B cell (primary cell): ENCODE measurements around the gene IRF8. TPM values are rescaled to one million over a fixed set of nuclear protein-coding genes. Genes with fewer than 3 reads are reported as not detected.

Experiments used
- ATAC-seq: fragments of 200-7000 bp; cut with Tn5 transposase; one replicate; pipeline ENCODE4 v1.10.0; 2021; ENCODE audit warnings: low read depth, mild to moderate bottlenecking, moderate number of reproducible peaks, moderate library complexity
- CTCF ChIA-PET: fragments of 350-600 bp; sonication (Branson Sonifier 250); formaldehyde crosslinking; loops from one replicate; lab custom pipeline; 2021; ENCODE audit warnings: antibody characterized with exemption, inconsistent platforms; lab: Charles Lee
- POLR2A ChIA-PET: fragments of 350-600 bp; sonication (Branson Sonifier 250); formaldehyde crosslinking; loops from one replicate; lab custom pipeline; 2021; ENCODE audit warnings: antibody characterized with exemption; lab: Charles Lee
- DNase-seq: peaks from one replicate; pipeline ENCODE4 v3.0.0; 2013
- H2AFZ ChIP-seq: 2 replicates; pipeline ENCODE4 v1.6.1; 2012; ENCODE audit warnings: mild to moderate bottlenecking, low read depth, low read length; ENCODE audit not compliant: insufficient read depth, poor library complexity, severe bottlenecking
- H3K27ac ChIP-seq, 2 donors: 1 replicate in 1 of 2; 2 replicates in 1 of 2; pipeline ENCODE4 v1.5.1; 2012 to 2013; ENCODE audit warnings: low read length in 2 of 2, mild to moderate bottlenecking in 2 of 2, moderate library complexity in 1 of 2
- H3K27me3 ChIP-seq, 4 experiments: fragments of 200-600 bp in 1 of 4; sonication (generic) in 1 of 4; replicated peaks in 1 of 4; 1 replicate in 2 of 4; 2 replicates in 2 of 4; pipeline versions ENCODE4 v1.6.1 to v1.7.0; 2013 to 2016; ENCODE audit warnings: low read length in 3 of 4, mild to moderate bottlenecking in 2 of 4, mixed read lengths in 1 of 4, moderate library complexity in 1 of 4; ENCODE audit not compliant: insufficient read depth in 4 of 4, control insufficient read depth in 3 of 4; ENCODE audit errors: control extremely low read depth in 1 of 4
- H3K36me3 ChIP-seq, 2 experiments: replicated peaks in 1 of 2; 1 replicate in 1 of 2; 2 replicates in 1 of 2; pipeline versions ENCODE4 v1.6.1 to v1.7.1; 2013; ENCODE audit warnings: low read length in 1 of 2; ENCODE audit not compliant: insufficient read depth in 2 of 2, control insufficient read depth in 1 of 2; ENCODE audit errors: control extremely low read depth in 1 of 2, extremely low read depth in 1 of 2
- H3K4me1 ChIP-seq, 2 donors: fragments of 200-600 bp in 1 of 2; sonication (generic) in 1 of 2; 1 replicate in 1 of 2; 2 replicates in 1 of 2; pipeline versions ENCODE4 v1.5.1 to v1.6.1; 2013 to 2017; ENCODE audit warnings: low read length in 2 of 2; ENCODE audit not compliant: control insufficient read depth in 2 of 2, insufficient read depth in 2 of 2
- H3K4me2 ChIP-seq: replicated peaks from 2 replicates; pipeline ENCODE3; 2012; ENCODE audit warnings: mild to moderate bottlenecking, low read depth, low read length; ENCODE audit not compliant: poor library complexity, severe bottlenecking
- H3K4me3 ChIP-seq, 5 experiments: fragments of 200-600 bp in 1 of 5; sonication (generic) in 1 of 5; 1 replicate in 3 of 5; 2 replicates in 2 of 5; pipeline versions ENCODE4 v1.5.1 to v1.7.0; 2011 to 2016; ENCODE audit warnings: low read length in 4 of 5, mild to moderate bottlenecking in 4 of 5, low read depth in 2 of 5, control low read depth in 1 of 5, moderate library complexity in 1 of 5; ENCODE audit not compliant: insufficient read depth in 1 of 5; ENCODE audit errors: control extremely low read depth in 1 of 5, extremely low read depth in 1 of 5
- H3K79me2 ChIP-seq: fragments of 200-600 bp; sonication (generic); one replicate; pipeline ENCODE4 v1.6.0; 2016; ENCODE audit warnings: low read length; ENCODE audit not compliant: control insufficient read depth, insufficient read depth
- H3K9ac ChIP-seq: fragments of 200-600 bp; sonication (generic); 2 replicates; pipeline ENCODE4 v1.6.1; 2017; ENCODE audit warnings: mild to moderate bottlenecking, low read length, moderate library complexity
- H3K9me3 ChIP-seq, 3 donors: one replicate each; pipeline versions ENCODE4 v1.6.1 to v1.7.1; 2013; ENCODE audit warnings: low read length in 2 of 3; ENCODE audit not compliant: control insufficient read depth in 2 of 3, insufficient read depth in 1 of 3; ENCODE audit errors: control extremely low read depth in 1 of 3
- H4K20me1 ChIP-seq: 2 replicates; pipeline ENCODE4 v1.6.0; 2012; ENCODE audit warnings: mild to moderate bottlenecking, low read length; ENCODE audit not compliant: insufficient read depth, control insufficient read depth, poor library complexity, severe bottlenecking
- H3K27ac Mint-ChIP-seq: one replicate; pipeline ENCODE4 v1.8.0; 2021; ENCODE audit warnings: mixed read lengths
- H3K27me3 Mint-ChIP-seq: one replicate; pipeline ENCODE4 v1.8.0; 2021; ENCODE audit warnings: mixed read lengths
- H3K4me1 Mint-ChIP-seq: one replicate; pipeline ENCODE4 v1.8.0; 2021; ENCODE audit warnings: mixed read lengths
- H3K4me3 Mint-ChIP-seq: one replicate; pipeline ENCODE4 v1.8.0; 2021; ENCODE audit warnings: mixed read lengths
- H3K9me3 Mint-ChIP-seq: one replicate; pipeline ENCODE4 v1.8.0; 2022; ENCODE audit warnings: mixed read lengths; ENCODE audit not compliant: insufficient read depth
- CTCF ChIP-seq: fragments of 200-600 bp; IDR thresholded peaks from one replicate; pipeline ENCODE4 v1.8.0; 2022; ENCODE audit warnings: antibody characterized with exemption, mild to moderate bottlenecking
- EZH2 ChIP-seq: IDR thresholded peaks from 2 replicates; pipeline ENCODE4 v1.6.1; 2012; ENCODE audit warnings: borderline replicate concordance, low read depth, mild to moderate bottlenecking, moderate library complexity, low read length; ENCODE audit not compliant: insufficient read depth, poor library complexity, severe bottlenecking
- WGBS: methylation state at CpG from one replicate; pipeline ENCODE4 v1.1.5; 2013; ENCODE audit warnings: missing lambda C conversion rate; ENCODE audit not compliant: insufficient coverage; 5-methylcytosine and 5-hydroxymethylcytosine counted together
- intact Hi-C: fragments of 100-400 bp; cut with micrococcal nuclease; formaldehyde crosslinking; loops from one replicate; pipeline ENCODE4 v1.10.0; 2022
- polyA plus RNA-seq: library from polyadenylated mRNA; depleted of rRNA; stranded (reverse); fragments of >200 nt; gene quantifications from 2 replicates; pipeline ENCODE4 v1.2.3, GENCODE V29; 2012
- total RNA-seq, 2 donors: library from RNA; stranded (reverse); fragments of 120-200 nt in 1 of 2; gene quantifications; 1 replicate in 1 of 2; 2 replicates in 1 of 2; pipeline versions ENCODE4 v1.2.3 to v1.2.4, GENCODE V29; 2013 to 2022

The IRF8 gene
- total and polyA plus RNA-seq, 2 donors (not counting 1 experiment from before 2014, with no cell fraction given): 309 to 332 TPM

DNA sequence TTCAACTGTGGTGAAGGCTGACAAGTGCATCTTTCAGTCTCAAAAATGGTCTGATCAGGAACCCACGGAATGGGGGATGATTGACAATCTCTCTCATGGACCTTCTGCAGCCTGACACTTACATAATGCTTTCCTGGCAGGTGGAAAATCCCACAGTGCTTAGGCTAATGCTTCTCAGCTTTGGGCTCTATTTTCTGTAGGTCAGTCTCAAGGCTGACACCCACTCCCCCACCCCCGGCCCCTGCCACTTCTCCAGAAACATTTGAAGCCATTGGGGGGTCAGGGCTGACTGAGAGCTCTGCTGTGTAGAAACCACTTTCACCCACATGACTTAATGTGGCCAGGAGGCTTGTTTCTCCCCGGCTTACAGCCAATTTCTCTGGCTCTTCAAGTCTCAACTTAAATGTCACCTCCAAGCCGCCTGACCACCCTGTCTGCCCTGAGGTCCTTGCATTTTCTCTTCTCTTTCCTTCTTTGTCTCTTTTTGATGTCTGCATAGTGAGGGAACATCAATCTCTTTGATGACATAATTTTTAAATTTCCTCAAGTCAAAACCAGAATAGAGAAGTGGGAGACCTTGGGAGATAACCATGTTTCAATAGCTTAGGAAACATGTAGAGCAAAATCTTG lies 16.7 kb upstream of the IRF8 start:
- POLR2A ChIA-PET: interaction anchor here (0.6 kb wide), 1 partner anchor 365 kb away, joined by 5 read pairs; no protein-coding TSS in a partner anchor
- H3K79me2 ChIP-seq: no peaks in the 10 kb centered on the region
- ATAC-seq (no peak), DNase-seq (no peak)
- Mint-ChIP-seq H3K9me3 (no peaks in the 10 kb centered on the region), H3K27me3 (no peaks in the 10 kb centered on the region), H3K4me1 (peaks cover 17% of the 10 kb centered on the region), H3K27ac (peak overlapping the region; percentile 2), H3K4me3 (no peak overlapping the region)
- no peak overlapping the region for H3K4me3 ChIP-seq
- H3K27me3 ChIP-seq: no peaks in the 10 kb centered on the region
- no peak overlapping the region for H2AFZ ChIP-seq
- peaks cover 0 to 7% of the 10 kb centered on the region in 2 donors for H3K4me1 ChIP-seq
- H3K4me2 ChIP-seq: no peak overlapping the region
- peaks cover 0 to 13% (median 7%) of the 10 kb centered on the region in 3 donors for H3K9me3 ChIP-seq
- H4K20me1 ChIP-seq: no peaks in the 10 kb centered on the region
- no peak overlapping the region for H3K27ac ChIP-seq
- no peaks in the 10 kb centered on the region for H3K36me3 ChIP-seq
- CTCF ChIA-PET: interaction anchor here (0.6 to 1.7 kb wide), 5 partner anchors 22 to 134 kb away, joined by 3 to 7 read pairs (median 4); no protein-coding TSS in a partner anchor
- TF ChIP-seq EZH2: no peak
- TF ChIP-seq CTCF: no peak
- H3K9ac ChIP-seq: no peak overlapping the region
- intact Hi-C loops: no loop called here
- WGBS: 52% methylated on average over 2 of the region's 4 CpGs

DNA sequence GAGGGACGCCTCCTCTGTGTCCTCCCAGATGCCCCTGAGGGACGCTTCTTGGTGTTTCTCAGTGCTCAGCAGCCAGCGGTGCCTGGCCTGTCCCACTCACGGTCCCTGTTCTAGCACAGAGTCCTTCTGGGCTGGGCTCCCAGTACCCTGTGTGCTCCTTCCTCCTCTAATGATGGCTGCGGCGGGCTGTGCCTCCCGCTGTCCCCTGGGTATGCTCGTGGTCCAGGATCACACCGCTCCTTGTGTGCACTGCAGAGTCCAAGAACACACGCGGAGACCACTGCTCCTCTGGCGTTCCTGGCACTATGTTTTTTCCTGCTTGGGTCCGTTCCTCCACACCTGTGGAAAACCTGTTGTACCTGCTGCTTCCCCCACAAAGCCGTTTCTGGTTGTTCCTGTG lies 15.1 kb upstream of the IRF8 start:
- Histone ChIP-seq H3K36me3 (no peaks in the 10 kb centered on the region), H3K9ac (no peak overlapping the region), H3K4me2 (no peak overlapping the region), H3K4me3 (no peak overlapping the region), H2AFZ (no peak overlapping the region), H4K20me1 (no peaks in the 10 kb centered on the region), H3K4me1 (peaks cover 10 to 19% of the 10 kb centered on the region in 2 donors), H3K27ac (no peak overlapping the region), H3K9me3 (peaks cover 0 to 11% (median 7%) of the 10 kb centered on the region in 3 donors), H3K79me2 (no peaks in the 10 kb centered on the region), H3K27me3 (no peaks in the 10 kb centered on the region)
- 94% methylated on average over 10 of the region's 14 CpGs for WGBS
- Mint-ChIP-seq H3K4me3 (no peak overlapping the region), H3K9me3 (no peaks in the 10 kb centered on the region), H3K27ac (no peak overlapping the region), H3K27me3 (no peaks in the 10 kb centered on the region), H3K4me1 (peaks cover 31% of the 10 kb centered on the region)
- TF ChIP-seq CTCF: no peak
- TF ChIP-seq EZH2: no peak
- ChIA-PET POLR2A (no interaction called here), CTCF (interaction anchor here (1.6 kb wide), 1 partner anchor 62 kb away, joined by 5 read pairs; no protein-coding TSS in a partner anchor)
- ATAC-seq: no peak
- DNase-seq: no peak
- intact Hi-C loops: no loop called here
